Posterior vena cava (tissue), 2 donors: Measurements from ENCODE around the gene CMIP. TPM values are rescaled to one million over a fixed set of nuclear protein-coding genes. Genes with fewer than 3 reads are reported as not detected.
A peak's percentile ranks its signal among the peaks of the same experiment; 100 is the strongest.

ENCODE experiments used
- DNase-seq: peaks from one replicate; pipeline ENCODE4 v3.0.0-alpha.2; 2020; ENCODE audit warnings: low spot score
- intact Hi-C, 2 donors: fragments of 100-400 bp; cut with DNase I; formaldehyde crosslinking; loops; one replicate each; pipeline versions ENCODE4 v1.14.1 to v1.14.2; 2022 to 2023
- total RNA-seq, 2 donors: library from RNA; stranded (reverse); fragmentation: NEBNext Ultra II Directional; extraction: Animal tissue kit (Norgen Biotek cat#: 25700); gene quantifications; one replicate each; pipeline ENCODE4 v1.2.1, GENCODE V29; 2021
- donor health status: DM: yes; HTN: yes; CAD: no.
- donor health status: DM: yes; HTN: yes; CAD: no.

The CMIP gene
- total RNA-seq, 2 donors from 2014 or later: 38.2 to 45.2 TPM

- intact Hi-C loops: no loop called here
These were observed 91.2 kb downstream of the CMIP start for GRCh38 chr16:81535679-81536360.

GRCh38 chr16:81536648-81537047, 92.0 kb downstream of the CMIP start:
- intact Hi-C loops: no loop called here
- DNase-seq: peak; percentile 28

More at GRCh38 chr16:81535679-81536360, 91.2 kb downstream of the CMIP start:
- peak; percentile 48 for DNase-seq

- peak; percentile 80 for DNase-seq
- intact Hi-C loops: no loop called here
These were observed 93.3 kb downstream of the CMIP start for GRCh38 chr16:81537721-81538561.

GRCh38 chr16:81539009-81539758, 94.6 kb downstream of the CMIP start:
- DNase-seq: peak; percentile 24
- intact Hi-C loops: no loop called here

- intact Hi-C loops: no loop called here
- peak; percentile 64 for DNase-seq
These were observed 95.3 kb downstream of the CMIP start for GRCh38 chr16:81539759-81540472.

- intact Hi-C loops: no loop called here
- DNase-seq: peak; percentile 18
These were observed 96.7 kb downstream of the CMIP start for GRCh38 chr16:81541314-81541713.

- peak; percentile 67 for DNase-seq
- intact Hi-C loops: no loop called here
These were observed 98.3 kb downstream of the CMIP start for GRCh38 chr16:81542609-81543570.

GRCh38 chr16:81543571-81543970, 99.0 kb downstream of the CMIP start:
- intact Hi-C loops: no loop called here
- DNase-seq: no peak

GRCh38 chr16:81544261-81544660, 99.7 kb downstream of the CMIP start:
- peak; percentile 78 for DNase-seq
- intact Hi-C loops: no loop called here

GRCh38 chr16:81544700-81545271, 100.2 kb downstream of the CMIP start:
- intact Hi-C loops: no loop called here
- DNase-seq: peak; percentile 40

- intact Hi-C loops: no loop called here
- peak; percentile 71 for DNase-seq
These were observed 101.1 kb downstream of the CMIP start for GRCh38 chr16:81545470-81546250.

- DNase-seq: peak; percentile 57
- intact Hi-C loops: no loop called here
These were observed 102.2 kb downstream of the CMIP start for GRCh38 chr16:81546781-81547180.

GRCh38 chr16:81547194-81547938, 102.8 kb downstream of the CMIP start:
- peak; percentile 57 for DNase-seq
- intact Hi-C loops: no loop called here

GRCh38 chr16:81547939-81548216, 103.3 kb downstream of the CMIP start:
- DNase-seq: no peak
- intact Hi-C loops: no loop called here

GRCh38 chr16:81548551-81548875, 103.9 kb downstream of the CMIP start:
- intact Hi-C loops: no loop called here
- no peak for DNase-seq

GRCh38 chr16:81548876-81549546, 104.4 kb downstream of the CMIP start:
- DNase-seq: no peak
- intact Hi-C loops: no loop called here
